Stimulated activated CD4-positive, alpha-beta T cell treated with anti-CD3 and anti-CD28 coated beads, Interleukin-1b, Interleukin-23, amount 100 ng/mL, for 48 hours (primary cell): ENCODE results near the gene KIF24.
"Not testable (repeated sequence)": the region's sequence is repeated elsewhere in the genome, so short reads cannot be mapped to it uniquely, and the experiment has no call there.

Source experiments
- DNase-seq: peaks from one replicate; pipeline ENCODE4 v3.0.0-alpha.2; 2020

The KIF24 gene

GRCh38 chr9:34328987-34329832 lies at the start of gene KIF24, which contains the start of gene NUDT2:
Gene KIF24, minus strand, starts transcription at chr9:34329268. Its CDS starts 17,922 bp downstream, at chr9:34311346.
Gene NUDT2, plus strand, starts transcription at chr9:34329569. Its CDS starts 9,471 bp downstream, at chr9:34339040.
- DNase-seq: peak; percentile 97

GRCh38 chr9:34378376-34379060 lies 49.5 kb upstream of the KIF24 start:
- no peak for DNase-seq

GRCh38 chr9:34377404-34377746 lies 48.3 kb upstream of the KIF24 start:
- DNase-seq: no peak

GRCh38 chr9:34376596-34377403 lies 47.7 kb upstream of the KIF24 start, which contains the start of gene MYORG:
Gene MYORG, minus strand, starts transcription at chr9:34376898. Its CDS starts 3,955 bp downstream, at chr9:34372943.
- peak; percentile 97 for DNase-seq

GRCh38 chr9:34375901-34376595 lies 47.0 kb upstream of the KIF24 start:
- peak; percentile 39 for DNase-seq

- no peak for DNase-seq
Measured at GRCh38 chr9:34374905-34375552, 46.0 kb upstream of the KIF24 start.

- no peak for DNase-seq
Measured at GRCh38 chr9:34374339-34374738, 45.3 kb upstream of the KIF24 start.

GRCh38 chr9:34373749-34374148 lies 44.7 kb upstream of the KIF24 start:
- no peak for DNase-seq

GRCh38 chr9:34372467-34373011 lies 43.5 kb upstream of the KIF24 start:
- DNase-seq: no peak

- DNase-seq: no peak
Measured at GRCh38 chr9:34371886-34372466, 42.9 kb upstream of the KIF24 start.

- no peak for DNase-seq
Measured at GRCh38 chr9:34370970-34371880, 42.2 kb upstream of the KIF24 start.

GRCh38 chr9:34370335-34370969 lies 41.4 kb upstream of the KIF24 start:
- no peak for DNase-seq

- no peak for DNase-seq
Measured at GRCh38 chr9:34369636-34370035, 40.6 kb upstream of the KIF24 start.

GRCh38 chr9:34368796-34369195 lies 39.7 kb upstream of the KIF24 start:
- not testable (repeated sequence) for DNase-seq

- not testable (repeated sequence) for DNase-seq
Measured at GRCh38 chr9:34367751-34368410, 38.8 kb upstream of the KIF24 start.

GRCh38 chr9:34366365-34366764 lies 37.3 kb upstream of the KIF24 start:
- no peak for DNase-seq

GRCh38 chr9:34365282-34365681 lies 36.2 kb upstream of the KIF24 start:
- DNase-seq: no peak

GRCh38 chr9:34363619-34364351 lies 34.7 kb upstream of the KIF24 start:
- DNase-seq: no peak
